ENCODE results near the gene PPM1F.
"Not testable (repeated sequence)": the region's sequence is repeated elsewhere in the genome, so short reads cannot be mapped to it uniquely, and the experiment has no call there.

DNA sequence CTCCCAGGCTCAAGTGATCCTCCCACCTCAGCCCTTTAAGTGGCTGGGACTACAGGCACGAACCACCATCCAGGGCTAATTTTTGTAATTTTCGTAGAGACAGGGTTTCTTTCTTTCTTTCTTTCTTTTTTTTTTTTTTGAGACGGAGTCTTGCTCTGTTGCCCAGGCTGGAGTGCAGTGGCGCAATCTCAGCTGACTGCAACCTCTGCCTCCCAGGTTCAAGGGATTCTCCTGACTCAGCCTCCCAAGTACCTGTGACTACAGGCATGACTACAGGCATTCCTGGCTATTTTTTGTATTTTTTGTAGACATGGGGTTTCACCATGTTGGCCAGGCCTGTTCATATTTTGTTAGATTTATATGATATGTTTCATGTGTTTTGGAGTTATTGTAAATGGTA lies 56.4 kb downstream of the PPM1F start:
- not testable (repeated sequence) for TF ChIP-seq CTCF (IDR thresholded peaks at IDR 0.05); RCOR1 (IDR thresholded peaks at IDR 0.05; ENCODE audit: low read depth, low read length); MYC (IDR thresholded peaks at IDR 0.05; ENCODE audit: borderline replicate concordance, low read length); EP300 (IDR thresholded peaks at IDR 0.05); CEBPB (IDR thresholded peaks at IDR 0.05)
